CD4-positive, alpha-beta T cell treated with Interleukin-4 for 1 hour (primary cell): ENCODE results near the gene SPEM2.
"Not testable (repeated sequence)": the region's sequence is repeated elsewhere in the genome, so short reads cannot be mapped to it uniquely, and the experiment has no call there.

Source experiments
- DNase-seq, 2 donors: peaks; one replicate each; pipeline ENCODE4 v3.0.0-alpha.2; 2020 to 2022

The SPEM2 gene

DNA sequence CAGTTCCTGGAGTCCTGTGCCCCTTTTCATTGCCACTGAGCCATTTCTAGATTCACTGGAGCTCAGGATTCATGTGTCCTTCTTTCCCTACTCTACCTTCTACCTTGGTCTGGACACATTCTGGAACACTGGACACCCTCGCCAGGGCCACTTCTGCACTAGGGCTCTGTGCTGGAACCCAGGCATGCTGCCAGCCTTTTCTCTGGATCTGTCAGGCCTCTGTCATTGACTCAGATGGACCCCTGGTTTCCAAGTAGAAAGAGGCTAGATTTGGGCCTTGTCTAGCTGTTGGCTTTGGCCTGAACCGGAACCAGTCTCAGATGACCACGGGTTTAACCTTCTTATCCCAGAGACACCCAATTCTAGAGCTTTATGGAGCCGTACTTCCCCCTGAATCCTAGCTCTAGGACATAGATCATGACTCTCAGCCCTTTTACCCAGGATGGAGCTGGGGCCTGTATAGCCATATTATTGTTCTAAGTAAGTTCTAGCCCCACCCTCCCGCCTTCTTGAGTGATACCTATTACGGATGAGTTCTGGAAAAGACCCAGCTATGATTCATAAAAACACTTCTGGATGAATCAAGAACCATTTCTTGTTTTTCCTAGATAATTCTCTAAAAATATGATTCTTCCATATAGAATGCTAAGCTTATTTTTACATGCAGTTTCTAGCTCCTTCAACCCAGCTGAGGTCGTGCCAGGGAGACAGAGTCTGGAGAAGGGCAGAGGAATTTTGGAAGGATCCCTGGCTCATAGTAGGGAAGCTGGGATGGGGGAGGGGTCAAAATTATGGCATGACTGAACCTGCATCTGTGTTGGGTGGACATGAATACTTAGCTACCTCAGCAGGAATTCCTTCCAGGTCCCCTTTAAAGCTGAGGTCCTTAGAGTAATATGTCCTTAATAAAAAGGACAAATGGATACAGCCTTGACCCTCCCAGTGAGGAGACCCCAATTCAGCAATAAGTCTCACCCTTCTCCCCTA is 18.4 kb downstream of the SPEM2 start:
- no peak for DNase-seq

DNA sequence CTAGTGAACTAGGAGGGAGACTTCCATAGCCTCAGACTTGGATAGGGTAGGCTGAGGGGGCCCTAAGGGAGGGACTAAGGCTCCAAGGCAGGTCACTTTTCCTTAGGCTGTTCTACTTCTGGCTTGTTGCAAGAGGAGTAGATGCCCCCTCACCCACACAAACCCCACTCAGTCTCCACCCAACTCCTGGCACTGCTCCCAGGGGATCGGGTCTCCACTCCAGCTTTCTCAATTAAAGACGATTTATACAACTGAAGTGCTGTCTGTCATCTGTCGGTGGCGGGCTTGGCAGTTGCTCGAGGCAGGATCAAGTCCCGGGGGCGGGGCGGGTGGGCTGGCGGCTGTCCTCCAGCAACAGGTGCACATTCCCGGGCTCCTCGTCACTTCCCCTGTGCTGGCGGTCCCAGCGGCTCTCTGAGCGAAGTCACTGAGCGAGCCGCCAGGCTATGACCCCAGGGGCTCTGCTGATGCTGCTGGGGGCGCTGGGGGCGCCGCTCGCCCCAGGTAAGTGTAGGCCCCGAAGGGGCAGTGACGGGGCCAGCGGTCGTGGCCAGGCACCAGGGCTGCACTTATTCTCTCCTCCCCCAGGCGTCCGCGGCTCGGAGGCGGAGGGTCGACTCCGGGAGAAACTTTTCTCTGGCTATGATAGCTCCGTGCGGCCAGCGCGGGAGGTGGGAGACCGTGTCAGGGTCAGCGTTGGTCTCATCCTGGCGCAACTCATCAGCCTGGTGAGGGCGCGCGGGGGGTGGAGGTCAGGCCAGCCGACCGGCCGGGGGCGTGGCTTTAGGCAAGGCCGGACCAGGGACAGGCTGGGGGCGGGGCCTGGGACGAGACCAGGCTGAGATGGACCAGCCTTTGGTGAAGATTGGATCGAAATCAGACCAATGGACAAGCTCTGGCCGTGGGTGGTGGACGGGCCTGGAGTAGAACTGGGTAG is 19.5 kb downstream of the SPEM2 start, which contains the start of gene CHRNB1:
CHRNB1 (plus strand) TSS at position 380 of the 937 bp plus-strand sequence; CDS start at position 447, 67 bp downstream.
- peak in 1 of 2 donors; percentile 50 for DNase-seq

DNA sequence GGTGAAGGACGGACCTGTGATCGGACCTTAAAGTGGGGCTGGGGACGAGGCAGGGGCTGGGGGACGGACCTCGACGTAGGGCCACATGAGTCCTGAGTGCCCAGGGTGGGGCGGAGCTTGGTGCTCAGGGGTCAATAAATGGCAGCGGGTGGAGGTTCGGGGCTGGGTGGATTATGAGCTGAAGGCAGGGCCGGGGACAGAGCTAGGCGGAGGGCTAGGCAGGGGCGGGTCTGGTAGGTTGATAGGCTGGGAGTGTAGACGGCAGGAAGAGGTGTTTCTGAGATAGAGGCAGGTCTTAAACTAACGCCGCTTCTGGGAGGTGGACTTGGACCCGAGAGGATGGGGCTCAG is 20.2 kb downstream of the SPEM2 start:
- peak in 1 of 2 donors; percentile 40 for DNase-seq

DNA sequence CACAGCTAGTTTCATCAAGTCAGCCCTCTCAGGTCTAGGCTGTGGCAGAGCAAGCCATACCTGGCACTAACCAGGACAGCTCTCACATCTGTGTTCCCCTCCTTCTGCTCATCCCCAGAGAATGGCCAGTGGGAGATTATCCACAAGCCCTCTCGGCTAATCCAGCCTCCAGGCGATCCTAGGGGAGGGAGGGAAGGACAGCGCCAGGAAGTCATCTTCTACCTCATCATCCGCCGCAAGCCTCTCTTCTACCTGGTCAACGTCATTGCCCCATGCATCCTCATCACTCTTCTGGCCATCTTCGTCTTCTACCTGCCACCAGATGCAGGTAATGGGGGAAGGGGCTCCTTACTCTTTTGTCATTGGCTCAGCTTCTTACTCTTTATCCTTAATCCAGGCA is 23.0 kb downstream of the SPEM2 start:
- DNase-seq = no peak

DNA sequence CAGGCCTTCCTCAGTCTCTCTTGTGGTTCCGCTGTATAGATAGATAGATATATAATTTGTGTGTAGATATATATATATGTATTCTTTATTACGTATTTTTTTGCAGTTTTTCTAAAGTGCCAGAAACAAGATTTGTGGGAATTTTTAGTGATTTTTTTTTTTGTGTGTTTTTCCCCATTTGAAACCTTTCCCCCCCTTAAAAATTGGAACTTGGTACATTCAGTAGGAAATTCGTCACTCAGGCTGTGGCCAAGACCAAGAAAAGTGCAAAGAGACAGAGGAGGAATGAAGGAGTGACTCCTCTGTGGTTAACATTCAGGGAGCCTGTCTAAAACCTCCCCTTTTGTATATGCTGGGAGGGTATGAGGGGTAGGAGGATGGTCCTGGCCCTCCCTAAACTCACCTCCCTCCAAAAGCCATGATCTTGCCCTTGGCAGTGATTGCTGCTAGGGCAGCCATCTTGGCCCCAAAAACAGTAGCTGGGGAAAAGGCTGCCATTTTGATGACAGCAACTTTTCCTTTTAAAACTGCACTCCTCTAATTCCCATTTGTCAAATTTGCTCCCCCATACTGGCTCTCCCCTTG is 34.6 kb downstream of the SPEM2 start:
- no peak for DNase-seq

DNA sequence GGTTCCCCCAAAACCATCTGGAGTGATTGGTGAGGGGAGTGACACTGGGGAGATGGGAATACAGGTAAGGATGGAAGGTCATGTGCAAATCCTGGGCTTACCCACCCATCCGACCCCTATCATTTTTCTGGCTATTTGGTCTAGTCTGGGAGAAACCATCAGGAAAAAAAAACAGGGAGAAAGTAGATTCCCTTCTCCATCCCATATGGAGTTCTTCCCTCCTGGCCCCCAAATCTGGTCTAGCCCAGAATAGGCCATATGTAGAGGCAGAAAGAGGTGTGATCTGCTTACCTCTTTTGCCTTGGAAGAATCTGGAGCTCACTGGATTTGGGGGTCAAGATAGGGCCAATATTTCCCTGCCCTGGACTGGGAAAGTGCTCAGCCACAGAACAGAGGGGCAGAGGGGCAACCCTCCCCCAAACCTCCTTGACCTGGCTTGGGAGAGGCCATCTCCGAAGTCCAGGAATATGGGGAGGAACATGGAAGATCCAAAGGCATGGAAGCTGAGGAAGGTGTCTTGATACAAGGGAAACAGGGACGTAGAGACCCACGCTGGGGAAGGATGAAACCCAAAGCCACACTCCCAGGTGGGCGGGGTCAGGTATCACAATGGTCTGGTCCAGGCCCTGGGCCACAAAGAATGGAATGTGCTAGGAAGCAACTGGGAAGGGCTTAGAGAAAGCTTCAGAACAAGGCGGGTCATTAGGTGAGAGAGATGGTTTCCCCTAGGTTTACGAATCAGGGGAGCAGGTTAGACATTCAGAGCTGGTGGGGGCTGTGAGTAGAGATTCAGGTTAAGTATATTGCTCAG is 35.6 kb downstream of the SPEM2 start:
- DNase-seq = no peak

DNA sequence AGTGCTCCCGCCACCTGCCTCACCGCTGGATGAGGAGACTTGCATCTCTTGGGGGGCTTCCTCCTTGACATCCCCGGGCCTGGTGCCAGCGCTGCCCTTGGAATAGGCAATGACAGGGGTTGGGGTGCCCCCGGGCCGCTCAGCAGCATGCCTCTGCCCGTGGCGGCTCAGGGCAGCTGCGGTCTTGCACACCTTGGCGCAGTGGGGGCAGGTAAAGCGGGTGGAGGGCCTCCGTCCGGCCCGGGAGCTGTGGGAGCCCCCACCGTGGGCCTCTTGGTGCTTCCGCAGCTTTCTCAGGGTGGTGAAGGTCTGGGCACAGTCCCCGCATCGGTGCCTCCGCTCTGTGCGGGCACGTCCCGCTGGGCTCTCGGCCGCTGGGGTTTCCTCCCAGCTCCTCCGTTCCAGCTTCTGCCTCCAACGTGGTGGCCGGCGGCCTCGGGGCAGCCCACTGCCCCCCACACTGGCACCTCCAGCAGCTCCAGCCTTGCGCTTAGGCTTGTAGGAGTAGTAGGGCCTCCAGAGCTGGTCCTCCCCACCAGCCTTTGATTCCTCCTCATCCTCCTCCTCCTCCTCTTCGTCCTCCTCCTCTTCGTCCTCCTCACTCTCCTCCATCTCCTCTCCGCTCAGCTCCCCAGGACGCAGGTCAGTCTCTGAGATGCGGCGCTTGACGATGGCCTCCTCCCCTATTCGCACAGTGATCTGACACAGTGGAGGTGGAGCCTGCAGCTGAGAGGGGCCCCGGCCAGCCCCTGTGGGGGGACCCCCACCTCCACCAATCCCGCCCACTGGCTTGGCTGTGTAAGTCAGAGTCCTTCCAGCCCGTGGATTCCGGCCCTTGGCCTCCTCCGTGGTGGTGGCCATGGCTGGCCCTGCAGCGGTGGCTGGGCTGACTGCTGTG is 37.3 kb downstream of the SPEM2 start:
- DNase-seq = no peak

DNA sequence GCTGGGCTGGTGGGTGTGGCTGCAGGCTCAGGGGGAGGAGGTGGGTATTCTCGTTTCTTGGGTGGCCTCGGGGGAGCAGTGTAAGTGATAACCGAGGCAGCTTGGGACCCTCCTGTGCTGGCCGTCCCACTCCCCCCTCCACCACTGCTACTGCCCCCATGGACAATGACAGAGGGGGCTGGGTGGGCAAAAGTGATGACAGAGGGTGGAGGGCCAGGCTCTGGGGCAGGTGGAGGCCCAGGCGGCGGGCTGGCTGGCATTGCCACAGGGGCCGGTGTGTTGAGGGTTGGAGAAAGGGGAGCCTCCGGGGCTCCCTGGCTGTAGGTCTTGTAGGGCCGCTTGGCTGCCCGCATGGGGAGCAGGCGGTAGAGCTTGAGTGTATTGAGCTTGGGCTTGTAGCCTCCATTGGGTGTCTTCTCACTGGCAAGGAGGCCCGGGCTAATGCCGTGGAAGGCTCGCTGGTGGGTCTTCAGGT is 38.0 kb downstream of the SPEM2 start:
- no peak for DNase-seq

DNA sequence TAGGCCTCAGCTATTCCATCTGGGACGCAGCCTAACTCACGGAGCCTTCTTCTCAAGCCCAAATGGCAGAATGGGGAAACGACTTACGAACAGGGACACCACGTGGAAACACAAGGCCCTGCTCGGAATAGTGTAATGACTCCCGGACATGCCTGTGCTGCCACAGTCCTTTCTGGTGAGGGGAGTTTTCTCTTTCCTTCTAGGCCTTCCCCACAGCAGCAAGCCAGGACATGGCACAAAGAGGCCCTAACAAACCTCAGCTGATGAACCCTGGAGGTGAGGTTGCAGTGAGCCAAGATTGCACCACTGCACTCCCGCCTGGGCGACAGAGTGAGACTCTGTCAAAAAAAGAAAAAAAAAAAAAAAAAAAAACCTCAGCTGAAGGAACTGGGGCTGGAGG is 38.7 kb downstream of the SPEM2 start:
- no peak for DNase-seq

DNA sequence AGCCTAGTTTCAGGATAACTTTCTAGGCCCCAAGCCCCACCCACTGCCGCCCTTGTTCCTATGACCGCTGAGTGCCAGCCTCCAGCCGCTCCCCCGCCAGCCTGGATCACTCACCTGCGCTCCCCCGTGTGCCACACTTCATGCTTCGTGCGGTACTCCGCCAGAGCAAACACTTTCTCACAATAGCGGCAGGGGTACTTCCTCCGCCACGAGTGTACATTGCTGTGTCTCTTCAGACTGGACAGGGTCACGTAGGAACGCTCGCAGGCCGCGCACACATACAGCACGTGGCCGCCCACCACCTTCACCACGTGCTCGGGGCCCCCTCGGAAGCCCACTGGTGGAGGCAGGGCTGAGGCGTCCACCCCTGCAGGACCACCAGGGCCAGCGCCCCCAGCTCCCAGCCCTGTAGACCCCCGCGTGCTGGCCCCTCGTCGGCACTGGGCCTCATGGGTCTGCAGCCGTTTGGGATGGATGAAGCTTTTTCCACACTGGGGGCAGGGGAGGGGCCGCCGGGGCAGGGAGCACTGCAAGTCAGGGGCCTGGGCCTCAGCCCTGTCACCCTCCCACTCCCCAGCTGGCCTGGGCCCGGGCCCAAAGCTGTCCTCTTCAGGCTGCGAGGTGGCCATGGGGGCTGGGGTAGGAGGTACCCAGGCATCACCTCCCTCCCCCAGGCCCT is 40.3 kb downstream of the SPEM2 start:
- DNase-seq = no peak

DNA sequence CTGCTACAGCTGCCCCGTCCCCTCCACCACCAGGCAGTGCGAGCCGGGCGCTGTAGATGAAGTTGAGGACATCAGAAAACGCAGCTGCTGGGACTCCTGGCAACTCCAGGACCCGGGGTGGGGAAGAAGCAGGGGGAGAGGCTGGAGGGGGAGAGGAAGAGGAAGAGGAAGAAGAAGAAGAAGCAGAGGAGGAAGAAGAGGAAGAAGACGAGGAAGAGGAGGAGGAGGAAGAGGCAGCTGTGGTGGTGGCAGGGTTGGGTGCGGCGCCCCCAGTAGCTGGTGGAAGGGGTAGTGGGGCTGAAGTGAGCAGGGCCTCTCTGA is 40.9 kb downstream of the SPEM2 start:
- DNase-seq = no peak

DNA sequence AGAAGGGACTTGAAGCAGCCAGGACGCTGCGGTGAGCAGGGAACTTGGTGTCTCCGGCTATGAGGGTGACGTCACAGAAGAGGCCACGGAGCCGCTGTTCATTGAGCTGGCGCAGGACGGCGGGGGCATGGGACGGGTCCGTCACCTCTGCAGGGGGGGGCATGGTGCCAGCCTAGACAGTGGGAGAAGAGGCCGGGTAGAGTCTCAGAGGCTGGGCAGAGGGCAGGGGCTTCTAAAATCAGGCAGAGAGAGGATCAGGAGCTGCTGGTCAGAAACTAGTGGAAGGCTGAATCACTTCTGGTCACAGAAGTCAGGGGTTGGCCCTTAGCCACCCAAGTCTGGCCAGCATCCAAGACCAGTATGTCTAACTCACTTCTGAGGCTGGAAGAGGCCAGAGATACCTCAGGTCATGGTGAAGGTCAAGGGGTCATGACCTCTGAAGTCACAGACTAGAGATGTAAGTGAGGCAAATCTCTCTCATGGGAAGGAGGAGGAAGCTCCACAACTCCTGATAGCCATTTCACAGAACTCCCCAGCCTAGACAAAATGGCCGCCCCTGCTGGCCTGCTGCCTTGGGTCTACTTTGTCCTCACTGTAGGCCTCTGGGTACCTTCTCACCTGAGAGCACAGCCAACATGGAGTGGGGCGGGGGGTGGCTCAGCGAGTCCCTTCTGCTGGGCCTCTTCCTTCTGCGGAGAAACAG is 41.4 kb downstream of the SPEM2 start:
- peak in 1 of 2 donors; percentile 52 for DNase-seq

DNA sequence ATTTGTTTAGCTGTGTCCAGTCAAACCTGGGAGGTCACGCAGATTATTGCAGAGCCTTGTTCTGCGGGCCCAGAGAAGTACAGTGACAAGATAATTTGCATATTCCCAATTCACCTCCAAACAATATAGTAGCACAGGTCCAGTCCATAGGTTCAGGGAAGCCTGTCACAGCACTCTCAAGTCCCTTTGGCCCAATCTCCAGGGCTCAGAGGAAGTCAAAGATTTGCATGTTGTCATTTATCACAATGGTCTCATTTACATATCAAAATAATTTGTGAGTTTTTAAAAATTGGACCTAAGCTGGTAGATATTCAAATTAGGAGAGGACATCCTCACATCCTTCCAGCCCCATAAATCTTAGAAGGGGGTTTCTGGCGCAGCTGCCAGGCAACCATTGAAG is 42.1 kb downstream of the SPEM2 start:
- no peak for DNase-seq

DNA sequence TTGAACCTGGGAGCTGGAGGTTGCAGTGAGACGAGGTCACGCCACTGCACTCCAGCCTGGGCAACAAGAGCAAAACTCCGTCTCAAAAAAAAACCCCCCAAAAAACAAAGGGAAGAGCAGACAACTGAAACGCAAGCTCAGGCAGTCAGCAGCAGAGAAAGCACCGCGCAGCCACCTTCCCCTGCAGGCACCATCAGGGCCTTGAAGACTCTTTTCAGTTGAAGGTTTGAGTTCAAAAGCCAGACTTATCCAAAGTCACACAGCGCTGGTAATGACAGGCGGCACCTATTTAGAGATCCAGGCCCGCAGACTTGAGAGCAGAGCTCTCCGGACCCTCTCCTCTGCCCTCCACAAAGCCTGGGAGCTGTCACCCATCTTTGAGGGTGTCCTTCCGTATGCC is 42.9 kb downstream of the SPEM2 start:
- DNase-seq = no peak

DNA sequence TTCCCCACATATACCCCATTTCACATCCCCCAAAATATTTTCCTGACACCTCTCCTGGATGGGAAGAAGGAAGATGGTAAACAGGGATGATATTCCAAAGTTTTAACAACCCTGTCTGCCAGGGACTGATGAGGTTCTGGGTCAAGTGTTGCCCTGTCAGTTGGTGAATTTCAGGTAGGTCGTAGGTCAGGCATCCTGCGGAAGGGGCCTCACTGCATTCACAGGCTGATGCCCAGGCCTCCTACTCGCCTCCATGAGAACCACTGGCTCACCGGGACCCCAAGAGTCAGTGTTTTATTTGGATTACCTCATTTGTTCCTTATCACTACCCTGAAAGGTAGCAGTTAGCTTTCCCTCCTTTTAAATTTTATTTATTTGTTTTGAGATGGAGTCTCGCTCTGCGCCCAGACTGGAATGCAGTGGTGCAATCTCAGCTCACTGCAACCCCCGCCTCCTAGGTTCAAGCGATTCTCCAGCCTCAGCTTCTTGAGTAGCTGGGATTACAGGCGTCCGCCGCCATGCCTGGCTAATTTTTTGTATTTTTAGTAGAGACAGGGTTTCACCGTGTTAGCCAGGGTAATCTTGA is 43.5 kb downstream of the SPEM2 start:
- no peak for DNase-seq

DNA sequence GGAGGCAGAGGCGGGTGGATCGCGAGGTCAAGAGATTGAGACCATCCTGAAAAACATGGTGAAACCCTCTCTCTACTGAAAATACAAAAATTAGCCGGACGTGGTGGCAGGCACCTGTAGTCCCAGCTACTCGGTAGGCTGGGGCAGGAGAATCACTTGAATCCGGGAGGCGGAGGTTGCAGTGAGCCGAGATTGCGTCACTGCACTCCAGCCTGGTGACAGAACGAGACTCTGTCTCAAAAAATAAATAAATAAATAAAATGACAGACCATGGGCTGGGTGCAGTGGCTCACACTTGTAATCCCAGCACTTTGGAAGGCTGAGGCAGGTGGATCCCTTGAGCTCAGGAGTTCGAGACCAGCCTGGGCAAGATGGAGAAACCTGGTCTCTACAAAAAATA is 44.4 kb downstream of the SPEM2 start:
- not testable (repeated sequence) for DNase-seq

DNA sequence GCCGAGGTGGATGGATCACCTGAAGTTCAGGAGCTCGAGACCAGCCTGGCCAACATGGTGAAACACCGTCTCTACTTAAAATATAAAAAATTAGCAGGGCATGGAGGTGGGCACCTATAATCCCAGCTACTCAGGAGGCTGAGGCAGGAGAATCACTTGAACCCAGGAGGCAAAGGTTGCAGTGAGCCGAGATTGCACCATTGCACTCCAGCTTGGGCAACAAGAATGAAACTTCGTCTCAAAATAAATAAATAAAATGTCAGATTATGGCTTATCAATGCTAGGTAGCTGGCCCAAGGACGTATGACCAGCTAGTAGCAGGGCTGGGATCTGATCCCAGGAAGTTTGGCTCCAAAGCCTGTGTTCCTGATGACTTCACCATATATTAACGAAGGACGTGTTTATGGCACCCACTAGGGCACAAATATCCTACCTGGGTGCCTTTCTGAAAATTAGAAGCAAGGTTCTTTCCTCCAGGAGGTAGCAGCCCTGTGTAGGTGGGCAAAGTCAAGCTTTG is 45.1 kb downstream of the SPEM2 start:
- DNase-seq = not testable (repeated sequence)

DNA sequence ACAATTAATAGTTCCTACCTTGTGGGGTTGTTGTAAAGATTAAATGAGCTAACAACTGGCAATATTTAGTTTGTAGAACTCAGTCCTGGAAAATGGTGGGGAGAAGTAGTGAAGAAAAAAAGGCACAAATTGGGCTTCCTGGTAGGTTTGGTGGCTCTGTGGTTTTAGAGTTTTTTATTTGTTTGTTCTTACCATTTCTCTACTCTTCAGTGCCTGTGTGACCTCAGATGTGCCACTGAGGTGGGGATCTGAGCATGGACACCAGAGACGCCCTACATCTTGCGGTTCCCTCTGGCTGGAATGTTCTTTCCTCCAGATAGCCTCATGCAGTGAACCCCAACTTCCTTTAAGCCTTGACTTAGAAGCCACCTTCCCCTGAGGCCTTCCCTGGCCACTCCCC is 46.3 kb downstream of the SPEM2 start:
- DNase-seq = no peak

DNA sequence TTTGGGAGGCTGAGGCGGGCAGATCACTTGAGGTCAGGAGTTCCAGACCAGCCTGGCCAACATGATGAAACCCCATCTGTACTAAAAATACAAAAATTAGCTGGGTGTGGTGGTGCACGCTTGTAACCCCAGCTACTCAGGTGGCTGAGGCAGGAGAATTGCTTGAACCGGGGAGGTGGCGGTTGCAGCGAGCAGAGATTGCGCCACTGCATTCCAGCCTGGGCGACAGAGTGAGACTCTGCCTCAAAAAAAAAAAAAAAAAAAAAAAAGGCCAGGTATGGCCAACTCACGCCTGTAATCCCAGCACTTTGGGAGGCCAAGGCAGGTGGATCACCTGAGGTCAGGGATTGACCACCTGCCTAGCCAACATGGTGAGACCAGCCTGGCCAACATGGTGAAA is 49.4 kb downstream of the SPEM2 start:
- not testable (repeated sequence) for DNase-seq
